ENCODE data around the gene PAWR.

The PAWR gene, protein sequence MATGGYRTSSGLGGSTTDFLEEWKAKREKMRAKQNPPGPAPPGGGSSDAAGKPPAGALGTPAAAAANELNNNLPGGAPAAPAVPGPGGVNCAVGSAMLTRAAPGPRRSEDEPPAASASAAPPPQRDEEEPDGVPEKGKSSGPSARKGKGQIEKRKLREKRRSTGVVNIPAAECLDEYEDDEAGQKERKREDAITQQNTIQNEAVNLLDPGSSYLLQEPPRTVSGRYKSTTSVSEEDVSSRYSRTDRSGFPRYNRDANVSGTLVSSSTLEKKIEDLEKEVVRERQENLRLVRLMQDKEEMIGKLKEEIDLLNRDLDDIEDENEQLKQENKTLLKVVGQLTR

GRCh38 chr12:79690638-79691510 lies at the start of gene PAWR:
PAWR (minus strand) TSS chr12:79690964; CDS start chr12:79690244, 720 bp downstream.
- peak; percentile 15 to 24 for DNase-seq

DNA sequence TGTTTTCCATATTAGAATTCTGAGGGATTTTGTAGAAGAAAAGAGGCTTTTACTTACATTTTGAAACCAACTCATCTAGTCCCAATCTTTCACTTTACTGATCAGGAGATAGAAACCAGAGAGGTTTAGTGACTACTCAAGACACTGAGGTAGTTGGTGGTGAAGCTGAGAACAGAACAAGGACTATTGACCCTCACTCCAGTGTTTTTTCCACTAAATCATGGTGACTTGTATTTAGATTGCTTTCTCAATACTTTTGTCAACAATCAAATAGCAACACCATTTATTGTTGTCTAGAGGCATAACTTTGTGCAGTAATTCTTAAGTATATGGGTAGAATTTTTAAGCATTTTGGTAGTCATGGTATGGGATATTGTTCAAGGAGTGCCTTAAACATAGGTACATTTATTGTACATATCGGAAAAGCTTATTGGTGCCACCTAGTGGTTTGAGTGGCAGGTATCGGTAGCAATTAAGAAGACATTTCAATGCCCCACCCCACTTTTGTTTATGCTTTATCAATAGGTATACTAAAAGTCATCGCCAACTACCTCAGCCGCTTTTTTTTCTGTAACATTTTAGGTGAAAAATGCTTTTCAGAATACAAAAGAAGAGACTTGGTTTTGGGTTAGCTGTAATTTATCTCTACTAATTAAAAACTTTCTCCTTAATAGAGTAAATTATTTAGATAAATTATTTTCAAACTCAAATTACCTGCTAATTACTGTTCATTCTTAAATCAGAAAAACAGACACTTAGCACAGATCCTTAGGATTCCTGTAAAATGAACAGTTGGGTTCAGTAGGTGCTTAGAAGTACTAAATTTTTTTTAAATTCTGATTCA lies 47.3 kb upstream of the PAWR start:
- peak; percentile 7 to 11 for DNase-seq

DNA sequence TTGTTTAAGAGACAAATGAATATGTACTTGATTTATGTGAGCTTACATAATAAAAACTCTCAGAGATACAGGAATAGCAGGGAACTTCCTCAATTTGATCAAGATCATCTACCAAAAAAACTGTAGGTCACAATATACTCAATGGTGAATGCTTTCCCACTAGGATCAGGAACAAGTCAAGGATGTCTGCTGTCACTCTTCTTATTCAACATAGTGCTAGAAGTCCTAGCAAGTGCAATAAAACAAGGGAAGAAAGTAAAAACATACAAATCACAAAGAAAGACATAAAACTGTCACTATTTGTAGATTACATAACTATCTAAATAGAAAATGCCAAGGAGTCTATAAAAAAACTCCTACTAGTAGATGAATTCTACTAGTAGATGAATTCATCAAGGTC lies 41.9 kb upstream of the PAWR start:
- no peak for DNase-seq

DNA sequence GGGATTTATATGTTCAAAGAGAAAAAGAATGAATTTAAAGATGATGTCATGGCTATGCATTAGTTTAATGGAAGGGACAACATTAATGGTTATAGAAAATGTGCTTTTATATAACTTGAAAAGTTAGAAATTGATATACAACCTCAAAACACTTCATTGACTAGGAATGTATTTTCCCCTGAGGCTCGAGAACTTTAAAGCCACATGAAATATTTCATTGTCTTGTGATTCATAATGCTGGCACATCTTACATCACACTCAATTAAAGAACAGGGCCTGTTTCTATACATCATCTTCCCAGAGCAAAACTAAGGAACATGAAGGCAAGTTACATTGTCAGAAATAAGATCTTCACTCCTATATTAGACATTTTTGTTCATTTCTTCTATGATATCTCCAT lies 35.2 kb upstream of the PAWR start:
- DNase-seq: no peak

DNA sequence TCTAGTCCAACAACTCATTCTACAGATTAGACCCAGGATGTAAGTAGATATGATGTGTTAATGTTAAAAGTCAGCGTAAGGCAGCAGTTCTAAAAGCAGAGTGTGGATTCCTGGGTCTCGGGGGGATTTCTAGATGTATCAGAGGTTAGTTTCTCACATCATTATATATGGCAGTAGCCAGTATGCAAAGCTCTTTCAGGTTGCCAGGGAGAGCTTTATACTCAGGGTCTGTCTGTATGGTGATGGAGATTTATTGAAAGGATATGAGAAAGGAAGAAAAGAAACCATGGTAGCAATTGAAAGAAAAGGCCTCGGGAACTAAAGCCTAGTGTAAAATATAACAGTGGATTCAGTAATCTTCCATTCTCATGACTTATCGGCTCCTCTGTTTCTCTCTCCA lies 26.2 kb upstream of the PAWR start:
- DNase-seq: no peak

- DNase-seq: no peak
Measured at GRCh38 chr12:79715308-79715707, 24.5 kb upstream of the PAWR start.

- DNase-seq: no peak
Measured at GRCh38 chr12:79710707-79711483, 20.1 kb upstream of the PAWR start.

DNA sequence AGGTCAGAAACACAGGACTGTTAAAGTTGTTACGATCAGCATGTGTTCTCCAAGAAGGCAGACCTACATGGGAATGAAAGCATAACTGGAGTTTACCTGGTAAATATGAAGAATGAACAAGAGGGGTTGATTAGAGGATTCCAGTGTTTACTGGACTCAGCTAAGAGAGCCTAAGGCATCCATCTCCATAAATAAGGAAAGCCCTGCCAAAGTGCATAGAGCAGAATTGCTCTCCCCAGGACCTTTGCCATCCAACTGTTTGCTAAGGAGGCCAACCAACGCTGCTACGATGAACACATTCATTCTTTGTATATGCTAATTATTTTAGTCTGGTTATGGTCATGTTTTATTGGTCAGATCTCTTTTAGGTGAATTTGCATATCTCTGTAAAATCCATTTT lies 17.1 kb upstream of the PAWR start:
- no peak for DNase-seq

GRCh38 chr12:79706676-79707075 lies 15.9 kb upstream of the PAWR start:
- no peak for DNase-seq

DNA sequence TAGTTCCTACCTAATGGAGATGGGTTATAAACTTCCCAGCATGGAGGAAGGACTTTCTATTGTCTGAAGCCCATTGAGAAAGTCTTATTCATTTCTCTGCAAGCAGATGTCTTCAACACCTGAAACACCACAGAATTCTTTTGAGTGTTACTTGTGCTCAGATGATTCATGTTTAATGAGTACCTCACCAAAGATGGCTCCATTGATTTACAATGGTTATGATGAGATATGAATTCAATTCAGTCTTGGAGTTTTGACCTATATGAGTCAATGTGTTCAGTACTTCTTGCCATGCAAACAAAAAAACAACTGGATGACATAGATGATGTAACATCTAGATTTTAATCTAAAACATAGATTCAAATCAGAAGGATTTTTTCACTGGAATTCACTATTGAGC lies 15.4 kb upstream of the PAWR start:
- no peak for DNase-seq

DNA sequence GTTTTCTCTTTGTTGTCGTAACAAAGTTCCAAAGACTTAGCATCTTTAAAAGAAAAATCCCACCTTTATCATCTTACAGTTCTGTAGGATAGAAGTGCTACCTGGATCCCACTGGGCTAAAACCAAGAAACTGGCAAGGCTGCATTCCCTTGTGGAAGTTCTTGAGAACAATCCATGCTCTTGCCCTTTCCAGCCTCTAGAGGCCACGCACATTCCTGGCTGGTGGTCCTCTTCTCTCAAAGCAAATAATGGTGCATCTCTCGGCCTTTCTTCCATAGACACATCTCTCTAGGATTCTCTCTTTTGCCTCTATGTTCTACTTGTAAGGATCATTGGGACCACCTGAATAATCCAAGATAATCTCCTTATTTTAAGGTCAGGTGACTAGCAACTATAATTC lies 8.2 kb upstream of the PAWR start:
- DNase-seq: no peak

DNA sequence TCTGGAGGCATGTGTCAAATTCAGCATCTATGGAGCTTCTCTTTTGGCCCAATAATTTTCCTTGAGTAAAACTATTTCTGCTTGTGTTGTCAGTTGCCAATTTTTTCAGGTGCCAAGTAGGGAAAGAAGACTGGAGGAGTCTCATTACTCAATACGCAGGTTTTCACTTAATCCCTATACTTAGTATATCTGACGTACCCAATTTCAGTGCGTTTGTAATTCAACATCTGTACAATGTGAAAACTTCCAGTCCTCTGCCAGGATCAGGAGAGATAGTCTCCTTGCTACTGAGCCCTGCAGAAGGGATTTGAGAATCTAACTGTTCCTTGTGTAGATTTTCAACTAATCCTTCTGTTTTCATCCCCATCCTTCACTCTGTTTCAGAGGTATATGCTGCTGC lies 5.7 kb upstream of the PAWR start:
- no peak for DNase-seq

DNA sequence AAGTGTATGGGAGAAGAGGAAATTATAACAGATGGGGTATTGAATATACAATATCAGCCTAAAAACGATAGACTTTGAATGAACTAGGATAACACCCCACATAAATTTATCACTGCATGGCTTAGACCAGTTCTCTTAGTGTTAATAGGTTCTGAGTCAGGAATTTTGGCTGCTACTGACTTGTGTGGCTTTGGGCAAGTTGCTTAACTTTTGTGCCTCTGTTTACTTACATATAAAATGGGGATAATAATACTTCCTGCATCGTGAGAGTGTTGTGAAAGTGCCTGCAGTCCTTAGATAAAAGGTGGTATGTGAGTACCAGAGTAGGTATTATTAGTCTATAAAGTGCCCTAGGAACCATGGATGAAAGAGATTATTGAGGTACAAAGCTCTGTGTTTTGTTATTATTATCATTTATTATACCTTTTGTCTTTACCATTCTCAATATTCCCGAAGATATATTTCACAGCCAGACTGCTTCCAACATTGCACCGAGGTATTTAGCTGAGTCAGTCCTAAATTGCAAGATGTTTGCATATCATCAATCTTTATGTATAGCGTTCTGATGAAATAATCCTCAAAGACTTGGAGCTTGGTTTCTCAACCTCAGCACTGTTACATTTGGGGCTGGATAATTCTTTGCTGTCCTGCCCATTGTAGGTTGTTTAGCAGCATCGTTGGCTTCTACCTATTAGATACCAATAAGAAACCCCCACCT lies 2.3 kb upstream of the PAWR start:
- DNase-seq: no peak

- DNase-seq: no peak
Measured at GRCh38 chr12:79691511-79692248, 916 bp upstream of the PAWR start.

GRCh38 chr12:79690142-79690637 lies 574 bp downstream of the PAWR start:
- DNase-seq: peak; percentile 3 to 8

DNA sequence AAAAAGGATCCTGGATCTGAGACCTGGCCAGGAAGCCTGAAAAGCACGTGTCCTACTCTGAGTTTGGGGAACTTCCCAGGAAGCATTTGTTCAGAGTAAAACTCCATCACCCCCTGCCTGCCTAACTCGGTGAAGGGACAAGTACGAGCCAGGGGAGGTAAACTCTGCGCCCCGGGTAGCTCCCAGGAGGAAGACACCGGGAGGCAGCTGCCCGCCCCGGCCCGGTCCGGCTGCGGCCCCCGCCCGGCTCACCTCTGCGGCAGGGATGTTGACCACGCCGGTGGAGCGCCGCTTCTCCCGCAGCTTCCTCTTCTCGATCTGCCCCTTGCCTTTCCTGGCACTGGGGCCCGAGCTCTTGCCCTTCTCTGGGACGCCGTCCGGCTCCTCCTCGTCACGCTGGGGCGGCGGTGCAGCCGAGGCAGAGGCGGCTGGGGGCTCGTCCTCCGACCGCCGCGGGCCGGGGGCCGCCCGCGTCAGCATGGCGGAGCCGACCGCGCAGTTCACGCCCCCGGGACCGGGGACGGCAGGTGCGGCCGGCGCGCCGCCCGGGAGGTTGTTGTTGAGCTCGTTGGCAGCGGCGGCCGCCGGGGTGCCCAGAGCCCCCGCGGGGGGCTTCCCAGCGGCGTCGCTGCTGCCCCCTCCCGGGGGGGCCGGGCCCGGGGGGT lies 1.2 kb downstream of the PAWR start:
- peak; percentile 10 to 11 for DNase-seq

DNA sequence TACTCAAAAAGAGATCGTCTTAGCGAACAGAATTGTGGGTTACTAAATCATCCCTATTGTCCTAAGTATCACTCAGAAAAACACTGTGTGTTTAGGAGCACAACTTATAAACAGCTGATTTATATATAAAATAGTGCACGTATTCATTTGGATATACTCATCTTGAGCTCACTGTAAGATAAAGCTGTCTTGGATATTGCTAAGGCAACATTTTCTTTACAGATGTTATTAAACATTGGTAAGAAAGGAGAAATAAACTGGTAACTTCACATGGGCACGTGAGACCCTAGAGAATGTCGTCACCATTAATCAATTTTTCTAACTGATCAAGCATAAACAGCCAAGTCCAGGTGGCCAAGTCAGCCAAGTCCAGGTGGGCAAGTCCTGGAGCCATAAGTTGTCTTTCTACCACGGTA lies 1.7 kb downstream of the PAWR start:
- DNase-seq: no peak

DNA sequence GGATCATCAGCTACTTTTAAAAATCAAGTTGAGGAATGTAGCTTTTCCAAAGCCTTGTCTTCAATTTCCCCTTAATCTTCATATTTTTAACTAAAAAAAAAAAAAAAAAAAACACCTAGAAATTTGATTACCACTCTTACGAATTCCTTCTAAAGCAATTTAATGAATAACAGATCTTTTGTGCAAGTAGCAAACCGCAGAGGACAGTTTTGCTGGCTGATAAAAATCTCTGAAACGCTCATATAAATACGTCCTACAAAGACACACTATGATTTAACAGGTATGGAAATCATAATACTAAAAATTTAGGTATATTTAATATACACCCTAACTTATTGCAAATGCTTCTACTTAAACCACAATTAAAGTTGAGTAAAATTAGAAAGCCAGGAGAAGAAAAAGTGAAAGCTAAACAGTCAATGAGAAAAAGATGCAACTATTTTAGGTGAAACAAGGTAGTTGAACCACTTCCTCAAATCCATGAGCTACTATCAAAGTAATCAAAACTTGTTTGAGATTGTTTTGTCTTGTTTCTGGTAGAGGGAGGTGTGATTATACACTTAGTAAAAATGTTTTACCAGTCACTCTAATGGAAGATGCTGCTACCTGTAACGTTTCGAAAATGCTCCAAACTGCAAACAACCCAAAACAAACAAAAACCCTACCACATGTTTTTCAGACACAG lies 2.2 kb downstream of the PAWR start:
- DNase-seq: no peak

DNA sequence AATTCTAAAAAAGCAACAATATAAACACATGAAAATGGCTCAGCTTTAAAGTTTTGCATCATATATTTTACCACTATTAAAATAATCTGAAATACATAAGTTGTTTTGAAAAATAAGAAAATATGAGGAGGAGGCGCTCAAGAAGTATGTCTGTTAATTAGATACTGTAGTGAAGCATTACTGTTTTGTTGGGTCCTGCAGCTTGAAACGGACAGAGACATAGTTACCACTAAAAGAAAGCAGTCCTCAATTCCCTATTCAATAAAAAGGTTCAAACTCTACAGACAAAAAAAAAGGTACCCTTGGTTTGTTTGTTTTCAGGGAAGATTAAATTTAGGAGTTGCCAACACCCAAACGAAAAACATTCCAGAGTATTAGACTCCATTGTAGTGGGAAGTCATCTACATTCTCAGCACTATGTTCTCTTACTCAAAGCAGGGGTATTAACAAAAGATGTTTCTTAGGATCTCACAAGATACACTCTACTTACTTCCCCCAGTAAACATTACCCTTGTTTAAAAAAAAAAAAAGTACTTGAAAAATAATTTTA lies 3.0 kb downstream of the PAWR start:
- DNase-seq: no peak

All from activated CD4-positive, alpha-beta T cell treated with anti-CD3 and anti-CD28 coated beads, Interleukin-2, amount 50 U/mL, for 48 hours (primary cell).